GM23338 (cell line): Measurements from ENCODE around the gene SLC25A29. TPM values are rescaled to one million over a fixed set of nuclear protein-coding genes. Genes with fewer than 3 reads are reported as not detected.
A peak's percentile ranks its signal among the peaks of the same experiment; 100 is the strongest.

Experiments
- ATAC-seq: fragments of 200-7000 bp; cut with Tn5 transposase; 3 replicates; pipeline ENCODE4 v1.9.1; 2020
- DNase-seq: peaks from one replicate; pipeline ENCODE4 v3.0.0-alpha.2; 2015; ENCODE audit warnings: low spot score
- H2AFZ ChIP-seq: fragments of 200-600 bp; sonication (generic); 2 replicates; pipeline ENCODE4 v1.8.0; 2016; ENCODE audit warnings: antibody characterized with exemption, mild to moderate bottlenecking, moderate library complexity
- H3F3A ChIP-seq: fragments of 200-600 bp; sonication (generic); replicated peaks from 2 replicates; pipeline ENCODE4 v1.8.0; 2017; ENCODE audit warnings: antibody characterized with exemption, mixed run types, low read depth
- H3K27ac ChIP-seq: fragments of 200-600 bp; sonication (generic); 2 replicates; pipeline ENCODE4 v1.6.1; 2016; ENCODE audit warnings: low read depth
- H3K27me3 ChIP-seq: fragments of 200-600 bp; sonication (generic); 2 replicates; pipeline ENCODE4 v1.8.0; 2016; ENCODE audit warnings: mild to moderate bottlenecking, mixed run types, moderate library complexity; ENCODE audit not compliant: insufficient read depth
- H3K36me3 ChIP-seq: fragments of 200-600 bp; sonication (generic); 2 replicates; pipeline ENCODE4 v1.8.0; 2016; ENCODE audit warnings: mild to moderate bottlenecking; ENCODE audit not compliant: insufficient read depth
- H3K4me1 ChIP-seq: fragments of 200-600 bp; sonication (generic); 2 replicates; pipeline ENCODE4 v1.8.0; 2016; ENCODE audit warnings: mild to moderate bottlenecking, moderate library complexity; ENCODE audit not compliant: insufficient read depth
- H3K4me2 ChIP-seq: fragments of 200-600 bp; sonication (generic); 2 replicates; pipeline ENCODE4 v1.7.1; 2017; ENCODE audit warnings: mixed run types
- H3K4me3 ChIP-seq: fragments of 200-600 bp; sonication (generic); 2 replicates; pipeline ENCODE4 v1.6.1; 2016; ENCODE audit warnings: mixed run types
- H3K79me2 ChIP-seq: fragments of 200-600 bp; sonication (generic); replicated peaks from 2 replicates; pipeline ENCODE4 v1.8.0; 2017; ENCODE audit warnings: mild to moderate bottlenecking; ENCODE audit not compliant: insufficient read depth
- H3K9me2 ChIP-seq: fragments of 200-600 bp; sonication (generic); 2 replicates; pipeline ENCODE4 v1.8.0; 2017; ENCODE audit not compliant: insufficient read depth
- H4K20me1 ChIP-seq: fragments of 200-600 bp; sonication (generic); replicated peaks from 2 replicates; pipeline ENCODE4 v1.8.0; 2017; ENCODE audit warnings: mild to moderate bottlenecking; ENCODE audit not compliant: insufficient read depth
- H3K27ac Mint-ChIP-seq: 2 replicates; pipeline ENCODE4 v1.8.0; 2020; ENCODE audit warnings: inconsistent platforms, mild to moderate bottlenecking, moderate library complexity, mixed read lengths
- H3K27me3 Mint-ChIP-seq: 3 replicates; pipeline ENCODE4 v1.8.0; 2022; ENCODE audit warnings: low read depth, mild to moderate bottlenecking, moderate library complexity, mixed read lengths, inconsistent platforms; ENCODE audit not compliant: insufficient read depth, poor library complexity
- H3K36me3 Mint-ChIP-seq: 3 replicates; pipeline ENCODE4 v1.8.0; 2021; ENCODE audit warnings: low read depth, mild to moderate bottlenecking, inconsistent platforms, moderate library complexity, mixed read lengths
- H3K4me1 Mint-ChIP-seq: 3 replicates; pipeline ENCODE4 v1.8.0; 2020; ENCODE audit warnings: mild to moderate bottlenecking, inconsistent platforms, mixed read lengths
- H3K4me3 Mint-ChIP-seq: 3 replicates; pipeline ENCODE4 v1.8.0; 2021; ENCODE audit warnings: moderate library complexity, mild to moderate bottlenecking, inconsistent platforms, mixed read lengths
- H3K9me3 Mint-ChIP-seq: 3 replicates; pipeline ENCODE4 v1.8.0; 2020; ENCODE audit warnings: moderate library complexity, mild to moderate bottlenecking, inconsistent platforms, mixed read lengths
- CREB1 ChIP-seq: fragments of 250-450 bp; sonication (Bioruptor Pico); IDR thresholded peaks from 2 replicates; pipeline ENCODE4 v1.5.0; 2020; ENCODE audit warnings: low read depth, mild to moderate bottlenecking, moderate library complexity
- EZH2 ChIP-seq: fragments of 200-600 bp; sonication (generic); IDR thresholded peaks from one replicate; pipeline ENCODE4 v1.8.0; 2017; ENCODE audit warnings: antibody characterized with exemption, mild to moderate bottlenecking, low read depth; ENCODE audit not compliant: unreplicated experiment
- EZH2phosphoT487 ChIP-seq: fragments of 200-600 bp; sonication (generic); IDR thresholded peaks from one replicate; pipeline ENCODE4 v1.8.1; 2018; ENCODE audit warnings: antibody characterized with exemption; ENCODE audit not compliant: unreplicated experiment
- JUNB ChIP-seq: IDR thresholded peaks from one replicate; pipeline ENCODE4 v1.6.1; 2016; ENCODE audit warnings: antibody characterized with exemption; ENCODE audit not compliant: unreplicated experiment
- POLR2AphosphoS5 ChIP-seq: IDR thresholded peaks from 2 replicates; pipeline ENCODE4 v1.6.1; 2016; ENCODE audit warnings: antibody characterized with exemption, low read depth
- ZNF114 ChIP-seq: fragments of 250-450 bp; sonication (Bioruptor Pico); IDR thresholded peaks from 2 replicates; pipeline ENCODE4 v1.5.0; 2020; ENCODE audit warnings: mild to moderate bottlenecking, moderate library complexity
- long read RNA-seq: library from polyadenylated mRNA; unstranded; transcript quantifications from one replicate; pipeline ENCODE4 v2.0.0, GENCODE V29; 2020; ENCODE audit not compliant: unreplicated experiment
- polyA plus RNA-seq: library from polyadenylated mRNA; unstranded; fragments of >200 nt; fragmentation: Nextera tagmentation; extraction: Ambion mirVana; gene quantifications from 2 replicates; pipeline ENCODE4 v1.2.1, GENCODE V29; 2016
- total RNA-seq: library from RNA; depleted of rRNA; stranded (reverse); fragments of >200 nt; shearing (Covaris generic); gene quantifications from 2 replicates; pipeline ENCODE4 v1.2.3, GENCODE V29; 2014; rRNA removed
- TF ChIP-seq, protein P1 (sequence below), 2 experiments: fragments of 200-600 bp in 1 of 2; sonication (generic) in 1 of 2; conservative IDR thresholded peaks; 2 replicates each; pipeline versions ENCODE4 v1.5.1 to v1.6.1; 2016 to 2017; ENCODE audit warnings: antibody characterized with exemption in 2 of 2, low read depth in 2 of 2, mild to moderate bottlenecking in 2 of 2, moderate library complexity in 1 of 2
- TF ChIP-seq, protein P2 (sequence below): IDR thresholded peaks from 2 replicates; pipeline ENCODE4 v1.6.1; 2016; ENCODE audit warnings: antibody characterized with exemption
- TF ChIP-seq, protein P3 (sequence below): fragments of 250-450 bp; sonication (Bioruptor Pico); IDR thresholded peaks from 2 replicates; pipeline ENCODE4 v1.5.0; 2020; ENCODE audit warnings: mild to moderate bottlenecking, moderate library complexity

The SLC25A29 gene, protein sequence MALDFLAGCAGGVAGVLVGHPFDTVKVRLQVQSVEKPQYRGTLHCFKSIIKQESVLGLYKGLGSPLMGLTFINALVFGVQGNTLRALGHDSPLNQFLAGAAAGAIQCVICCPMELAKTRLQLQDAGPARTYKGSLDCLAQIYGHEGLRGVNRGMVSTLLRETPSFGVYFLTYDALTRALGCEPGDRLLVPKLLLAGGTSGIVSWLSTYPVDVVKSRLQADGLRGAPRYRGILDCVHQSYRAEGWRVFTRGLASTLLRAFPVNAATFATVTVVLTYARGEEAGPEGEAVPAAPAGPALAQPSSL
- 206 TPM in 2 replicates for total RNA-seq
- polyA plus RNA-seq = 65.6 and 67.3 TPM in 2 replicates
- long read RNA-seq, partial matches to known transcripts = 0 of 15 reads
- long read RNA-seq, other reads (novel, unspliced or antisense) = 13 of 15 reads

DNA sequence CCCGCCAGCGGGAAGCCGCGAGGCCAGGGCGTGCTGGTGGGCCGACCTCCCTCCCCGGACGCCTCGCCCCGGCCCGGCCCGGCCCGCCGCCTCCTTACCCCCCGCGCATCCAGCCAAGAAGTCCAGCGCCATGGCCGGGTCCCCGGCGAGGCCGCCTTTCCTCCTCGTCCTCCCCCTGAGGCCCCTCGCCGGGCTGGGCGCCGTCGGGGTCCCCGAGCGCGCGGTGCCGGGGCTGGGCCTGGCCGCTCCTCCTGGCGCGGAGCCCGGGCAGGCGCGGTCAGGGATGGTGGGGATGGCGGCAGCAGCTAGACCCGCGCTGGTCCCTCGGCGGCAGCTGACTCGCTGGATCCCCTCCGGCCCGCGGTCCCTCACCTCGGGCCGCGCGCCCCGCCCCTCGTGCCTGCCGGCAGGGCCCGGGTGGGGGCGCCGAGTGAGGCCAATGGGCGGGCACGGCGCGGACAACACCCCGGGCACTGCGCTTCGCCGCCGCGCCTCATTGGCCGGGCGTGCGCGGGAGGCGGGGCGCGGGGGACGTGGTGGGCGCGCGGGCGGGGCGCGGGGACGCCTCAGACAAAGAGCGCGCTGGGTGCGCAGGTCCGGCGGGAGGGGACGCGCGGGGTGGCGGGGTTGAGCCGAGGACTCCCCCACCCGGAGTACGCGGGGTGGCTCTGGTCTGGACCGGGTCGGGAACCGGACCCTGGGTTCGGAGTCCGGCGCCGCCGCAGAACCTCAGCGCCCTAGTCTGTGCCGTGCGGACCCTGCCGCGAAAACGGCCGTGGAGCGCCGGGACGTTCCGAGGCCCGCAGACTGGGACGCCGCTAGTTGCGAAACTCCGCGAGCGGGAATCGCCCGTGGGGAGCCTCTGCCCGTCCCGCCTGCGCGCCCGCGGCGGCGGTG, at the start of gene SLC25A29:
Gene SLC25A29 (minus strand): TSS at position 344 of the 897 bp plus-strand sequence. CDS start 212 bp downstream, at position 132.
- H3K4me3 ChIP-seq = peak within 1 kb of the TSS; percentile 77
- Mint-ChIP-seq H3K27me3 (peaks cover 15% of the 10 kb centered on the region), H3K36me3 (peaks cover 13% of the 10 kb centered on the region), H3K27ac (peak within 1 kb of the TSS; percentile 92), H3K4me1 (peaks cover 47% of the 10 kb centered on the region), H3K9me3 (no peaks in the 10 kb centered on the region), H3K4me3 (peak within 1 kb of the TSS; percentile 89)
- DNase-seq (peak; percentile 97), ATAC-seq (peak; percentile 60)
- peaks cover 40% of the 10 kb centered on the region for H3K79me2 ChIP-seq
- peak within 1 kb of the TSS; percentile 86 for H3K4me2 ChIP-seq
- H3K4me1 ChIP-seq = peaks cover 8% of the 10 kb centered on the region
- TF ChIP-seq EZH2phosphoT487 = no peak
- peak; percentile 36; the same call in 1 of the 2 replicates for TF ChIP-seq CREB1 (CRISPR knock-in tag)
- TF ChIP-seq POLR2AphosphoS5 = peak; percentile 64
- H2AFZ ChIP-seq = peak within 1 kb of the TSS; percentile 72
- peaks cover 16% of the 10 kb centered on the region for H3F3A ChIP-seq
- peaks cover 29% of the 10 kb centered on the region for H4K20me1 ChIP-seq
- peaks cover 6% of the 10 kb centered on the region; the same call in 1 of the 2 replicates for H3K27me3 ChIP-seq
- no peaks in the 10 kb centered on the region for H3K9me2 ChIP-seq
- peak within 1 kb of the TSS; percentile 81 for H3K27ac ChIP-seq
- H3K36me3 ChIP-seq = no peaks in the 10 kb centered on the region

DNA sequence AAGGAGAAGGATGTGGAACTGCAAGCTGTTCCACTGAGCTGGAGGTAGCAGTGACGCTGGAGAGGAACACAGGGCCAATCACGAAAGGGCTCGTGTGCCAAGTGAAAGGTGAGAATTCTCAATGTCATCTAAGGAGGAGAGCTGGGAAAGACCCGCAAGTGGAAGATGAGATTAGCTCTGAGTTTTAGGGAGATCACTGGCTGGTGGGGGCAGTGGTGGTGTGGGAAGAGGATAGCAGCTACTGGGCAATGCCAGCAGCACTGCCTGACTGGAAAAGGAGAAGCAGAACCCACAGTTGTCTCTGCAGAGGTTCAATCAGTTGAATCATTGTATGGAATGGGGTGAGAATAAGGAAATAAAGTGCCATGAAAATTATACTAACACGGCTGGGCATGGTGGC, 44.7 kb upstream of the SLC25A29 start:
- Mint-ChIP-seq H3K4me3 (no peak overlapping the region), H3K36me3 (peaks cover 88% of the 10 kb centered on the region), H3K27me3 (no peaks in the 10 kb centered on the region), H3K4me1 (no peaks in the 10 kb centered on the region), H3K9me3 (peaks cover 3% of the 10 kb centered on the region; the same call in 2 of the 3 replicates), H3K27ac (no peak overlapping the region; the same call in 1 of the 2 replicates)
- Histone ChIP-seq H3K9me2 (no peaks in the 10 kb centered on the region), H3K79me2 (no peaks in the 10 kb centered on the region), H3K36me3 (peaks cover 39% of the 10 kb centered on the region), H3K27ac (no peak overlapping the region), H3K4me2 (no peak overlapping the region), H3K4me3 (no peak overlapping the region), H3K27me3 (no peaks in the 10 kb centered on the region), H3K4me1 (no peaks in the 10 kb centered on the region), H3F3A (no peaks in the 10 kb centered on the region), H4K20me1 (0 out of 2 replicates have a peak, but pooled peaks cover 2% of the 10 kb centered on the region), H2AFZ (no peak overlapping the region)
- no peak for DNase-seq
- no peak for ATAC-seq
- TF ChIP-seq CREB1 (CRISPR knock-in tag) (no peak), ZNF114 (CRISPR knock-in tag) (no peak), JUNB (no peak), EZH2phosphoT487 (no peak), EZH2 (no peak)
- TF ChIP-seq, protein P1, sequence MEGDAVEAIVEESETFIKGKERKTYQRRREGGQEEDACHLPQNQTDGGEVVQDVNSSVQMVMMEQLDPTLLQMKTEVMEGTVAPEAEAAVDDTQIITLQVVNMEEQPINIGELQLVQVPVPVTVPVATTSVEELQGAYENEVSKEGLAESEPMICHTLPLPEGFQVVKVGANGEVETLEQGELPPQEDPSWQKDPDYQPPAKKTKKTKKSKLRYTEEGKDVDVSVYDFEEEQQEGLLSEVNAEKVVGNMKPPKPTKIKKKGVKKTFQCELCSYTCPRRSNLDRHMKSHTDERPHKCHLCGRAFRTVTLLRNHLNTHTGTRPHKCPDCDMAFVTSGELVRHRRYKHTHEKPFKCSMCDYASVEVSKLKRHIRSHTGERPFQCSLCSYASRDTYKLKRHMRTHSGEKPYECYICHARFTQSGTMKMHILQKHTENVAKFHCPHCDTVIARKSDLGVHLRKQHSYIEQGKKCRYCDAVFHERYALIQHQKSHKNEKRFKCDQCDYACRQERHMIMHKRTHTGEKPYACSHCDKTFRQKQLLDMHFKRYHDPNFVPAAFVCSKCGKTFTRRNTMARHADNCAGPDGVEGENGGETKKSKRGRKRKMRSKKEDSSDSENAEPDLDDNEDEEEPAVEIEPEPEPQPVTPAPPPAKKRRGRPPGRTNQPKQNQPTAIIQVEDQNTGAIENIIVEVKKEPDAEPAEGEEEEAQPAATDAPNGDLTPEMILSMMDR (conservative IDR thresholded peaks at IDR 0.05; ENCODE audit: low read depth in 2 of 2) = no peak
- TF ChIP-seq, protein P2, sequence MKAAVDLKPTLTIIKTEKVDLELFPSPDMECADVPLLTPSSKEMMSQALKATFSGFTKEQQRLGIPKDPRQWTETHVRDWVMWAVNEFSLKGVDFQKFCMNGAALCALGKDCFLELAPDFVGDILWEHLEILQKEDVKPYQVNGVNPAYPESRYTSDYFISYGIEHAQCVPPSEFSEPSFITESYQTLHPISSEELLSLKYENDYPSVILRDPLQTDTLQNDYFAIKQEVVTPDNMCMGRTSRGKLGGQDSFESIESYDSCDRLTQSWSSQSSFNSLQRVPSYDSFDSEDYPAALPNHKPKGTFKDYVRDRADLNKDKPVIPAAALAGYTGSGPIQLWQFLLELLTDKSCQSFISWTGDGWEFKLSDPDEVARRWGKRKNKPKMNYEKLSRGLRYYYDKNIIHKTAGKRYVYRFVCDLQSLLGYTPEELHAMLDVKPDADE = no peak
- TF ChIP-seq, protein P3, sequence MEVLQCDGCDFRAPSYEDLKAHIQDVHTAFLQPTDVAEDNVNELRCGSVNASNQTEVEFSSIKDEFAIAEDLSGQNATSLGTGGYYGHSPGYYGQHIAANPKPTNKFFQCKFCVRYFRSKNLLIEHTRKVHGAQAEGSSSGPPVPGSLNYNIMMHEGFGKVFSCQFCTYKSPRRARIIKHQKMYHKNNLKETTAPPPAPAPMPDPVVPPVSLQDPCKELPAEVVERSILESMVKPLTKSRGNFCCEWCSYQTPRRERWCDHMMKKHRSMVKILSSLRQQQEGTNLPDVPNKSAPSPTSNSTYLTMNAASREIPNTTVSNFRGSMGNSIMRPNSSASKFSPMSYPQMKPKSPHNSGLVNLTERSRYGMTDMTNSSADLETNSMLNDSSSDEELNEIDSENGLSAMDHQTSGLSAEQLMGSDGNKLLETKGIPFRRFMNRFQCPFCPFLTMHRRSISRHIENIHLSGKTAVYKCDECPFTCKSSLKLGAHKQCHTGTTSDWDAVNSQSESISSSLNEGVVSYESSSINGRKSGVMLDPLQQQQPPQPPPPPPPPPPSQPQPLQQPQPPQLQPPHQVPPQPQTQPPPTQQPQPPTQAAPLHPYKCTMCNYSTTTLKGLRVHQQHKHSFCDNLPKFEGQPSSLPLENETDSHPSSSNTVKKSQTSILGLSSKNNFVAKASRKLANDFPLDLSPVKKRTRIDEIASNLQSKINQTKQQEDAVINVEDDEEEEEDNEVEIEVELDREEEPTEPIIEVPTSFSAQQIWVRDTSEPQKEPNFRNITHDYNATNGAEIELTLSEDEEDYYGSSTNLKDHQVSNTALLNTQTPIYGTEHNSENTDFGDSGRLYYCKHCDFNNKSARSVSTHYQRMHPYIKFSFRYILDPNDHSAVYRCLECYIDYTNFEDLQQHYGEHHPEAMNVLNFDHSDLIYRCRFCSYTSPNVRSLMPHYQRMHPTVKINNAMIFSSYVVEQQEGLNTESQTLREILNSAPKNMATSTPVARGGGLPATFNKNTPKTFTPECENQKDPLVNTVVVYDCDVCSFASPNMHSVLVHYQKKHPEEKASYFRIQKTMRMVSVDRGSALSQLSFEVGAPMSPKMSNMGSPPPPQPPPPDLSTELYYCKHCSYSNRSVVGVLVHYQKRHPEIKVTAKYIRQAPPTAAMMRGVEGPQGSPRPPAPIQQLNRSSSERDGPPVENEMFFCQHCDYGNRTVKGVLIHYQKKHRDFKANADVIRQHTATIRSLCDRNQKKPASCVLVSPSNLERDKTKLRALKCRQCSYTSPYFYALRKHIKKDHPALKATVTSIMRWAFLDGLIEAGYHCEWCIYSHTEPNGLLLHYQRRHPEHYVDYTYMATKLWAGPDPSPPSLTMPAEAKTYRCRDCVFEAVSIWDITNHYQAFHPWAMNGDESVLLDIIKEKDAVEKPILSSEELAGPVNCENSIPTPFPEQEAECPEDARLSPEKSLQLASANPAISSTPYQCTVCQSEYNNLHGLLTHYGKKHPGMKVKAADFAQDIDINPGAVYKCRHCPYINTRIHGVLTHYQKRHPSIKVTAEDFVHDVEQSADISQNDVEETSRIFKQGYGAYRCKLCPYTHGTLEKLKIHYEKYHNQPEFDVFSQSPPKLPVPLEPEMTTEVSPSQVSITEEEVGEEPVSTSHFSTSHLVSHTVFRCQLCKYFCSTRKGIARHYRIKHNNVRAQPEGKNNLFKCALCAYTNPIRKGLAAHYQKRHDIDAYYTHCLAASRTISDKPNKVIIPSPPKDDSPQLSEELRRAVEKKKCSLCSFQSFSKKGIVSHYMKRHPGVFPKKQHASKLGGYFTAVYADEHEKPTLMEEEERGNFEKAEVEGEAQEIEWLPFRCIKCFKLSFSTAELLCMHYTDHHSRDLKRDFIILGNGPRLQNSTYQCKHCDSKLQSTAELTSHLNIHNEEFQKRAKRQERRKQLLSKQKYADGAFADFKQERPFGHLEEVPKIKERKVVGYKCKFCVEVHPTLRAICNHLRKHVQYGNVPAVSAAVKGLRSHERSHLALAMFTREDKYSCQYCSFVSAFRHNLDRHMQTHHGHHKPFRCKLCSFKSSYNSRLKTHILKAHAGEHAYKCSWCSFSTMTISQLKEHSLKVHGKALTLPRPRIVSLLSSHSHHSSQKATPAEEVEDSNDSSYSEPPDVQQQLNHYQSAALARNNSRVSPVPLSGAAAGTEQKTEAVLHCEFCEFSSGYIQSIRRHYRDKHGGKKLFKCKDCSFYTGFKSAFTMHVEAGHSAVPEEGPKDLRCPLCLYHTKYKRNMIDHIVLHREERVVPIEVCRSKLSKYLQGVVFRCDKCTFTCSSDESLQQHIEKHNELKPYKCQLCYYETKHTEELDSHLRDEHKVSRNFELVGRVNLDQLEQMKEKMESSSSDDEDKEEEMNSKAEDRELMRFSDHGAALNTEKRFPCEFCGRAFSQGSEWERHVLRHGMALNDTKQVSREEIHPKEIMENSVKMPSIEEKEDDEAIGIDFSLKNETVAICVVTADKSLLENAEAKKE = no peak
